ENCODE measurements around the gene PHF20.

The PHF20 gene

DNA sequence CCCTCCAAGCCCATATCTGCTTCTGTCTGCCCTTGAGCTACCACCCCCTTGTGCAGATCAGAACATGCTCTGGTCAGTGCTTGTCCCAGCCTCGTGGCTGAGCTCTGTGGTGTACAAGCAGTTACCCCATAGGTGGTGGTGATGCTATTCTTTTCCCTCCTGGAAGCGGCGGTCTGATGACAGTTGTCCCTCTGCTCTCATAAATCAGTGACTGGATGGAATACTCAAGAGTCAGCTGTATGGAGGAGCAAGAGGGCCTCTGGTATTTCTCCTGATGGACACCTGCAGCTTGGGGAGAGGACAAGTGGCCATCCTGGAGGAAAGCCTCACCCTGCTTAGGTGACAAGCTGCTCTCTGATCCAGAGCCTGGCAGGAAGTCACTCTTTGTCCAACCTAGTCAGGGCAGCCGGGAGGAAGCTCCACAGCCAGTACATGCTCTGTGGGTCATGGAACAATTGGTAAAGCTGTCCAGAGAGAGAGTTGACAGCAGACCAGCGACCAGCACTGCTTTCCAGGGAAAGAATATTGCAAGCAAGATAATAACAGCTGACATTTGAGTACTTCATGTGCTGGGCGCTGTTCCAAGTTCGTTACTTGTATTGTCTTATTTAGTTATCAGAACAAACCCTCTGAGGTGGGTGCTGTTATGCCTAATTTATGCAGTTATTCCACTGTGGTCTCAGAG, 135.3 kb downstream of the PHF20 start:
- no peak for FAIRE-seq
- TF ChIP-seq, protein P1, sequence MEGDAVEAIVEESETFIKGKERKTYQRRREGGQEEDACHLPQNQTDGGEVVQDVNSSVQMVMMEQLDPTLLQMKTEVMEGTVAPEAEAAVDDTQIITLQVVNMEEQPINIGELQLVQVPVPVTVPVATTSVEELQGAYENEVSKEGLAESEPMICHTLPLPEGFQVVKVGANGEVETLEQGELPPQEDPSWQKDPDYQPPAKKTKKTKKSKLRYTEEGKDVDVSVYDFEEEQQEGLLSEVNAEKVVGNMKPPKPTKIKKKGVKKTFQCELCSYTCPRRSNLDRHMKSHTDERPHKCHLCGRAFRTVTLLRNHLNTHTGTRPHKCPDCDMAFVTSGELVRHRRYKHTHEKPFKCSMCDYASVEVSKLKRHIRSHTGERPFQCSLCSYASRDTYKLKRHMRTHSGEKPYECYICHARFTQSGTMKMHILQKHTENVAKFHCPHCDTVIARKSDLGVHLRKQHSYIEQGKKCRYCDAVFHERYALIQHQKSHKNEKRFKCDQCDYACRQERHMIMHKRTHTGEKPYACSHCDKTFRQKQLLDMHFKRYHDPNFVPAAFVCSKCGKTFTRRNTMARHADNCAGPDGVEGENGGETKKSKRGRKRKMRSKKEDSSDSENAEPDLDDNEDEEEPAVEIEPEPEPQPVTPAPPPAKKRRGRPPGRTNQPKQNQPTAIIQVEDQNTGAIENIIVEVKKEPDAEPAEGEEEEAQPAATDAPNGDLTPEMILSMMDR (IDR thresholded peaks at IDR 0.05; ENCODE audit: insufficient read depth, missing control alignments): no peak
- DNase-seq (ENCODE audit: insufficient read length, low spot score): no peak

DNA sequence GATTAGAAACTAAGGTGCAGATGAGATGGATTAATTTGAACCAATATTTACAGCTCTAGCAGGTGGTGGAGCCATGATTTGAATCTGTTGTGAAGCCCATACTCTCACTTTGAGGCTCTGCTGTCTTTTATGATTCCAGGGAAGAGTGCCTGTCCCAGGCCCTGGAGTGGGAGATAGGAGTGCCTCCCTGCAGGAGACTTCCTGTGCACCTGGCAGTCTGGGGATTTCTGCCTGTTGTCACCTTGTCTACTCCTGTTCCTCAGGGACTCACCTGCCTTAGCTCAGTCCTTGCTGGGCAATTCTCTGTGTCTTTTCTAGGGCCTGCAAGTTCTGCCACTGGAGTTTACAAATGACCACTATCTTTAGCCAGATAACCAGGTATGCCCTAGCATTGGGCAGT, 136.2 kb downstream of the PHF20 start:
- no peak for FAIRE-seq
- no peak for DNase-seq (ENCODE audit: insufficient read length, low spot score)

DNA sequence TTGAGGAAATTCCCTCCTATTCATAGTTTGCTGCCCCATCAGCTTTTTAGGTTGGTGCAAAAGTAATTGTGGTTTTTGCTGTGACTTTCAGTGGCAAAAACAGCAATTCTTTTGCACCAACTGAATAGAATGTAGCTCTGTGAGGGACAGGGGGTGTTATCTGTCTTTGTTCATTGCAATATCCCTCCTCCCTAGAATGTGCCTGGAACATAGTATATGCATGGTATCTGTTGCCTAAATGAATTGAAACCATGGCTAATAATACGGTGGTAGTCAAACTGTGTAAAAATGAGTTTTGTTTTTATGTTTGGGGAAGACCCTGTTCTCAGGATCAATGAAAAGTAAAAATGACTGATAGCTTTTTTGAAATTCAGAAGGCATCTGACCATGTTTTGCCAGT, 137.4 kb downstream of the PHF20 start:
- FAIRE-seq: no peak

More for the DNA sequence above, 136.2 kb downstream of the PHF20 start:
- TF ChIP-seq, protein P1 (IDR thresholded peaks at IDR 0.05; ENCODE audit: insufficient read depth, missing control alignments): no peak

DNA sequence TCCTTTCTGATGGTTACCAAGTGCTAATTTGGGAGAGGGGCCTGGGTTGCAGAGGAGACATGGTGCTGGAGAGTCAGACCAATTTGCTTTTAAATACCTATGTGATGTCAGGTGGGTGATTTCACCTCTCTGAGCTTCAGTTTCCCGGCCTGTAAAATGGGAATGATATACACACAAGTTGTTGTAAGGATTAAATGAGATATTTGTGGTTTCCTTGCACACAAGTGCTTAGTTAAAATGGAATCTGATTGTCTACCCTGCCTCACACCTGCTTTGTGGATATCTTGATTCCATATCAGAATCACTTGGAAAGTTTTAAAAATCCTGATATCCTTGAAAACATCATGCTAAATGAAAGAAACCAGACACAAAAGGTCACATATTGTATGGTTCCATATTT, 138.0 kb downstream of the PHF20 start:
- no peak for DNase-seq (ENCODE audit: insufficient read length, low spot score)
- TF ChIP-seq, protein P1 (IDR thresholded peaks at IDR 0.05; ENCODE audit: insufficient read depth, missing control alignments): no peak
- FAIRE-seq: no peak

More for the DNA sequence above, 137.4 kb downstream of the PHF20 start:
- DNase-seq (ENCODE audit: insufficient read length, low spot score): no peak
- TF ChIP-seq, protein P1 (IDR thresholded peaks at IDR 0.05; ENCODE audit: insufficient read depth, missing control alignments): no peak

DNA sequence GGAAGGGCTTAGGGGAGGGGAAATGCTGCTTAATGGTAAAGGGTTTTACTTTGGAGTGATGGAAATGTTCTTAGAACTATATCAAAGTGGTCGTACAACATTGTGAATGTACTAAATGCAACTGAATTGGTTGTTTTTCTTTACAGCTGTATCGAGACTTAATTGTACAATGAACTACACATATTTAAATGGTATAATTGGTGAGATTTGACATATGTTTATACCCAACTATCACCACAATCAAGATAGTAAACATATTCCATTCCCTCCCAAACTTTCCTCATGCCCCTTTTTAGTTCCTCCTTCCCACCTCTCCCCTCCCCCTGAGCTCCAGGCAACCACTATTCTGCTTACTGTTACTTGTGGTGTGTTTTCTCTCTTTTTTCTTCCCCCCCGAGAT, 138.4 kb downstream of the PHF20 start:
- TF ChIP-seq, protein P1 (IDR thresholded peaks at IDR 0.05; ENCODE audit: insufficient read depth, missing control alignments): no peak
- DNase-seq (ENCODE audit: insufficient read length, low spot score): no peak
- FAIRE-seq: no peak

DNA sequence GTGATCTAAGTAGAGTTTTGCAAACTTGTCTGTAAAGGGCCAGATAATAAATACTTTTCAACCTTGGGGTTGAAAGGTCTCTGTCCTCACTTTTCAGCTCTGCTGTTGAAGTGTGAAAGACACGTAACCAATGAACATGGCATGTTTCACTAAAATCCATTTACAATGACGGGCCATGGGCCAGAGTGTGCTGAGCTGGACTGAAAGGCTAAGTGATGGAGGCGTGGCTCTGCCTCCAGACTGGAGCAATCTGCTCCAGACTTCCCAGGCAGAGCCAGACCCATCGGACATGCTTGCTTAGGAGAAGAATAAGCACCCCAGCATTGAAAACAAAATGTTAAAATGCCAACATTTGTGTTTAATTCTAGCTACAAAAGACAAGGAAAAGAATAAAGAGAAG, 141.1 kb downstream of the PHF20 start:
- TF ChIP-seq, protein P1 (IDR thresholded peaks at IDR 0.05; ENCODE audit: insufficient read depth, missing control alignments): no peak
- no peak for DNase-seq (ENCODE audit: insufficient read length, low spot score)
- FAIRE-seq: no peak

DNA sequence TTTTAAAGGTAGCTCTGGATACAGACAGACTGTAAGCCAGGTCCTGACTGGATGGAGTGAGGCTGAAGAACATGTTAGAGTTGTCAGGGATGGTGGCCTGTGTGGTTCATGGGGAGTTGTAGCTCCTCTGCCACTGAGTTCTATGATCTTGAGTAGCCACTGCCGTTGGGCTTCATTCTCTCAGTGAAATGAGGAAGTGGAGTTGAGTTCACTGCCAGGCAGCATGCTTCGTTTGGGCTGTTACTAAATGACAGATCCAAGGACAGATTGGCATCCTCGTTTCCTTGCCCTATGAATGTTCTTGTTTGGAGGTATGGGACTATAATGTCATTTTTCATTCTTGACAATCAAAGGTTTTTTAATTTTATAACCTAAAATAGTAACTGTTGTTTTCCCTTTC, 145.3 kb downstream of the PHF20 start:
- no peak for FAIRE-seq
- DNase-seq (ENCODE audit: insufficient read length, low spot score): no peak
- TF ChIP-seq, protein P1 (IDR thresholded peaks at IDR 0.05; ENCODE audit: insufficient read depth, missing control alignments): no peak
